TTC549 (cell line): ENCODE results near the gene ANKUB1.

Source experiments
- FAIRE-seq: peaks from 2 replicates; lab custom pipeline; 2012; peaks lifted over from hg19 to GRCh38; lab: Jason Lieb, UNC

ANKUB1 gene

DNA sequence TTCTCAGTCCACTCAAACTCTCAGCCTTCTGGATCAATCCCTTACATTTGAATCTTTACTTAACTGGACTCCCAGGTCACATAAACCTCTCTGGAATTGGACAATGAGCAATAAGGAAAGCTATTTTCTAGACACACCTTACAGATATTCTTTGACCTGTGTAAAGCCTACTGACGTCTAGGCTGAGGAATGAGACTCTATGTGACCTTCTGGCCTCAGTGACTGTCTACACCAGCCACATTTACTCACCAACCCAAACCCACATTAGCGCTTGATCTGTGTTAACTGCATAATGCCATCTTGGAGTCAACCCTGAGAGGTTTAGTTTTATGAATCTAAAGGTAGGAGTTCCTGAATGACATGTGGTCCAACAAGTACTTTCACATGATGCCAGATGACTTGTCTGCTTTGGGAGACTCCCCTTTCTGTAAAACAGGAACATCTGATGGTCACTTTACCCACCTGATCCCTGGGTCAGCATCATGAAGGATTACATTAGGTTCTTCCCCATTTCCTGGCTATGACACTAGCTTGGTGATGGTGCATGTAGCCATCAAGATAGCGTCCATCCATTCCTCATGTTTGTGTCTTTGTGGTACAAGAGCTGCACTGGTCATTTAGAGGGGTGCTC, 28.7 kb downstream of the ANKUB1 start:
- FAIRE-seq: no peak

GRCh38 chr3:149753717-149754116, 38.6 kb downstream of the ANKUB1 start:
- FAIRE-seq: no peak

DNA sequence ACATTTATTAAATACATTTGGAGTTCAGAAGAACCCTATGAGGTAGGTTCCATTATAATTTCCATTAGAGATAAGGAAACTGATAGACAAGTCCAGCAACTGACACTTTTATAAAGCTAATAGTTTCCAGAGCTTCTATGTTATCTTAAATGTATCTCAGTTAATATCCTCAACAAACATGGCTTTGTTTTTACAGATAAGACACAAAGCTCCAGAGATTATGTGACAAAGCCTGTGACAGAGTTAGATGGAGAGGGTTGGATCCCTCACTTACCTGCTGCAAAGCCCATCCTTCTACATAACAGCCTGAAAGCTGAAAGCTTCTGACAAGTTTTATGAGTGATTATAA, 39.6 kb downstream of the ANKUB1 start:
- no peak for FAIRE-seq

DNA sequence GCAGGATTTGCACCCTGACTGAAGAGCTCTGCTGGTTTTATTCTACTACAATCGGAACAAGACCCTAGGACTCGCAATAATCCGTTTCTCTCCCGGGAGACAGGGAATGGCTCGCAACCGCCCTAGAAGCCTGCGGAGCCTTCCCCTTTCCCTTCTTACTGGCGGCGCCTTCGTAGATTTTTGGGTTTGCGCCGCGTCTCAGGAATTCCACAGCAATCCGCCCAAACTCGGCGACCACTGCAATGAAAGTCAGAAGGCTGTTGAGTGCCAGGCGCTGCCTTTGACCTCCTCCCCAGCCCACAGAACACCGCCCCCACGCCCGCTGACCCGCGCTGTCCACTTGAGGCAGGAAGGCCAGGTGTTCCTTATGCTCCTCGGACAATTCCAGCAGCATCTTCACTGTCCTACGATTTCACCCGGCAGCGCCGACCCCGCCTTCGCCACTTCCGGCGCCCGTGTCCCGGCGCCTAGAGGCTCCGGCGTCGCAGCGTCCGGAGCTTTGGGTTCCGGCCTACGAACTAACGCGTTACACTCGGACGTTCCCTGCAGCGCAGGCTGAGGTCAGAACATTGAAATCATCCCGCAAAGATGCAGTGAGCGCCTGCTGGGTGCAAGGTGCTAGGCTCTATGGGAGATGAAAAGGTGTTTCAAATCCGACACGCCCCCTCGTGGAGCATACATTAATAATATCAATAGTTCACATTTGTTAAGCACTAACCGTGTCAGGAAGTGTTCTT, 40.1 kb downstream of the ANKUB1 start, which contains the start of gene COMMD2:
Gene COMMD2, minus strand, starts transcription at position 439 of the 737 bp plus-strand sequence. Its CDS starts 45 bp downstream, at position 394.
- no peak for FAIRE-seq

DNA sequence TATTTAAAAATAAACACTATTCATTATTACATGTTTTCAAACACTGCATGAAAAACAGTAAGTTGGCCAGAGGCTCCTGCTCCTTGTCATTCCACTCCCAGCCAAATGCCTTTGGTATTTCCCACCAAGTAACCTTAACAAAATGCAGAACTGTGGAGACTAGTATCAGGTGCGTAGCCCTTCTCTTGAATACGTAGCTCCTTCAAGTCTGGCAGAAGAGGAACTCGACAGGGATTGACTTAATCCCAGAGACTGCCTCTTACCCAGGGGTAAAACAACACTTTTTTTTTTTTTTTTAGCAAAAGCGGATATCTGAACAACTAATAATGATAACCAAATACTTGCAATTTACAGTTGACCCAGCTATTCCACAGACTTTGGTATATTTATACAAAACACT, 40.8 kb downstream of the ANKUB1 start:
- no peak for FAIRE-seq

DNA sequence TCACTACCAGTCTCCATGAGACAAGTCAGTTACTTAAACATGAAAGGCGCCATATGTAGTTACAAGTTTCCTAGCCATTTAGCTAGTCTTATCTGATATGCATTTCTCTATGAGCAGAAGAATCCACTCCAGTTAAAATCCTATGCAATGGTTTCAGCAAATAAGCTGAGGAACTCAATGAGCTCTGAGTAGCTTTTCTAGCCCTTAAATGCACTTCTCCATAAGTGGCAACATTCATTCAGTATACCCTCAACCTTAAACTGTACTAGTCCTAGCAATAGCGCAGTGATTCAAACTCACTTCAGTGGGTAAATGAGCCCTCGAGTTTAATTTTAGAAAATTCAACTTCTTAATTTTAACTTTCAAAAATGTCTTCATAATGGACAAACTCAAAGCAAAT, 47.7 kb downstream of the ANKUB1 start:
- FAIRE-seq: no peak

DNA sequence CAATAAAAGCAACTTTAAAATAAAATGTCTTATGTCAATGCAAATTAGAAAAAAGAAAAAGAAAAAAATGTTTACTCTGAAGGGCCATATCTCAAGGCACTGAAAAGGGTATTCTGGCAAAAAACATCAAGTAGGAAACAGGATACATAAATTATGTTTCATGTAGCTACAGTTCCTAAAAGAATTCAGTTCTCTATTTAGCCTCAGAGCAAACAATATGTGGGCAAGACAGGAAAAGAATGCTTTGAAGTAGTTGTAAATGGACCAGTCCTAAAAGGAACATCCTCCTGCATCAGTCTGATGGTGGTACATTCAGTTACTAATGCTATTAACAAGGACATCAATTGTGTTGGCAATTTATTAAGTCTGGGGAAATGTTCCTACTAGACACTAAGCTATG, 48.2 kb downstream of the ANKUB1 start:
- FAIRE-seq: no peak

DNA sequence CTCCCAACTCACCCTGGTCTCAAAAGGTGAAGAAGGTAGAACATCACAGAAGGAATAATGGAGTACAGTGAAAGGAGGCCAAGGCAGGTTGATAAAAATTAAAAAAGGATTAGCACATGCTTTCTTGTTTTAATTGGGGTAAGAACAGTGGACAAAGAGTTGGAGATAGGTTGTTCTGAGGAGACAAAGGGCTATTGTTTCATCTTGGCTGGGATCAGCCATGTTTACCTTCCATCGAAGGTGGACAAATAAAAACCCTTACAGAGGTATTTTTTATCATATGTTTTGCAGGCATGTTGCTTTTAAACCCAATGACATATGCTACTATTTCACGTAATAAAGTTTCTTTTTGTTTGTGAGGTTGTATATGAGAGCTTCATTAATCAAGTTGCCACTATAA, 53.0 kb downstream of the ANKUB1 start:
- FAIRE-seq: no peak

DNA sequence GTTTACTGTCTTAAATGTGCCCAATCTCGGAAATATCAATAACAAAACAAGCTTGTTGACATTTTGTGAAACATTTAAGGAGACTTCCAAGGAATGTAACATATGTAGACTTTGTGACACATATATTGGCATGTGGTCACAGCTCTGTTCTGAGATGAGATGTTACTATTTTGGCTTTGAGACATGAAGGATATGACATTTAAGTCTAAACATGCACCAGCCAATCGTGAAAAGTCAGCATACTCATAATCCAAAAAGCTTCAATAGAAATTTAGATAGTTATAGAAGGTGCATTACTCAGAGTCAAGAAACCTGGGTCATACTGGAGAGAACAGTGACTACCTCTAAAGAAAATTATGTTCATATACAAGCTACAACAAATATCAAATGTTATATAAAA, 53.5 kb downstream of the ANKUB1 start:
- FAIRE-seq: no peak

GRCh38 chr3:149736953-149737205, 55.5 kb downstream of the ANKUB1 start:
- no peak for FAIRE-seq

DNA sequence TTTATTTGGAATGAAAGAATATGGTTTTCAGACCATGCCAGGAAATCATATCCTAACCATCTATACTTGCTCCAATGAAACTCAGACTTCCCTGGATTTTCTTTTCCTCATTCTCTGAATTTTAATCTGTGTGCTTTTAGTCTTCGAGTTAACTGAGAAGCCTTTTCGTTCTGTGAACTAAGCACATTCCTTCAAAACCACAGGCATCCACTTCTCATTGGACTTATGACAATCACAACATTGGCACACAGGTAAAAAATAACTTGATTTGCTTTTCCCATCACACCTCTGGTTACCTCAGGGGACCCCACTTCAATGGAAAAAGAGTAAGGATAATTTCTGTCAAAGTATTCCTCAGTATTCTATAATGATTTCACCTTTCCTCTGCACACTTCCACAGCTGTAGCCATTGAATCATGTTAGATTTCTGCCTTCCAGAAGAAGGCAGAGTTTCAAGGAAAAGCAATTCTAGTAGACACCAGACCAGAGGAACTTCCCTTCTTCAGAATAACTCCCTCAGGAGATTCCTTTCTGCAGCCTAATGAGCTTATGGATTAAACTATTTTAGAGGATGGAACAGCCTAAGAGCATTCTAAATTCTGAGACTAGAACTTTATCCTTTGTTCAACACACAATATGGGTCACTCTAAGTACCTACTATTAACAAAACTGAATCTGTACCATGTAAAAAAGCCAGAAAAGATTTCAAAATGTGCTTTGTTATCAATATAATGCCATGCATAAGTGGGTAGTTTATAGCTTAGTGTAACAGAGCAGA, 56.0 kb downstream of the ANKUB1 start:
- no peak for FAIRE-seq

DNA sequence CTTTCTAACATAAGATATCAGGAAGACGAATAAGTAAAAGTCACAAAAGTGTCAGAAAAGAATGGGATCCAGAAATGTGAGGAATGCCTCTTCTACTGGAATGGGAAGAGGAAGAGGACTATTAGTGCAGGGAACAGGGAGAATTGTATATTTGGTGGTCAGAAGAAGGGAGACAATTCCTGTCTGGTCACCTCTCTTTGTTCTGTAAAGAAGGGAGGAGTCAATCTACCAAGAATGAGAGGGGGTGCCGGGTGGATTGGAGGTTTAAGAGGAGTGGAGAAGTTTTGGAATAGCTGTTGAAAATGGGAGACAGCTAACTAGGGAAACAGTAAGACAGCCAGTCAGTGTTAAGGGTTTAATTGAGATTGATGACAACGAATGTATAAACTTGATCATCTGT, 60.1 kb downstream of the ANKUB1 start:
- no peak for FAIRE-seq

GRCh38 chr3:149727656-149728055, 64.7 kb downstream of the ANKUB1 start:
- no peak for FAIRE-seq

GRCh38 chr3:149726716-149727407, 65.5 kb downstream of the ANKUB1 start:
- FAIRE-seq: no peak

- no peak for FAIRE-seq
Measured at GRCh38 chr3:149723781-149724180, 68.6 kb downstream of the ANKUB1 start.

DNA sequence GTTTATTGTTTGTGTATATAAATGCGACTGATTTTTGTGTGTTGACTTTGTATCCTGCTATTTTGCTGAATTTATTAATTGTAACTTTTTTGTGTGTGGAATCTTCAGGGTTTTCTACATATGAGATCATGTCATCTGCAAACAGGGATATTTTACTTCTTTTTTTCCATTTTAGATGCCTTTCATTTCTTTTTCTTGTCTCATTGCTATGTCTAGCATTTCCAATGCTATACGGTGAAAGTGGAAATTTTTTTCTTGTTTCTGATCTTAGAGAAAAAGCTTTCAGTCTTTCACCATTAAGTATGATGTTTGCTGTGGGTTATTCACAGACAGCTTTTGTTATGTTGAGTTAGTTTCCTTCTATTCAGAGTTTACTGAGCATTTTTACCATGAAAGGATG, 71.4 kb downstream of the ANKUB1 start:
- no peak for FAIRE-seq

GRCh38 chr3:149717391-149718056, 74.8 kb downstream of the ANKUB1 start:
- FAIRE-seq: peak; percentile 63

GRCh38 chr3:149716984-149717383, 75.4 kb downstream of the ANKUB1 start:
- no peak for FAIRE-seq

DNA sequence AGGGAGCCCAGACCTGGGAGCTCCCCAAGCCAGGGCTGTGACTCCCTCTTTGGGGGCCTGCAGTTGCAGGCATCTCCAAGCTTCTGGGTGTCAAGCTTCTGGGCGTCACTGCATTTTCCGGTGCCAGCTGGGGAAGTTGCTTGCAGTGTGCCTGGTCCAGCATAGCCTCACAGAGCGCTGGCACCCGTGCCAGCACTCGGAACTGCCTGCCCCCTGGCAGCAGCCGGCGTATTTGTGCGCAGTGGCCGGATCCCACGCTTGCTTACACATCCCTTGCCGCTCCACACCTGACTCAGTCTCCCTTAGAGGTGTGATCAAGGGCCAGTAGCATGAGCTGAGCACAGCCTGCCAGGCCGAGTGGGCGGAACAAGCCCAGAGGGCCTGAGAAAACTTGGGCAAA, 77.1 kb downstream of the ANKUB1 start:
- no peak for FAIRE-seq

DNA sequence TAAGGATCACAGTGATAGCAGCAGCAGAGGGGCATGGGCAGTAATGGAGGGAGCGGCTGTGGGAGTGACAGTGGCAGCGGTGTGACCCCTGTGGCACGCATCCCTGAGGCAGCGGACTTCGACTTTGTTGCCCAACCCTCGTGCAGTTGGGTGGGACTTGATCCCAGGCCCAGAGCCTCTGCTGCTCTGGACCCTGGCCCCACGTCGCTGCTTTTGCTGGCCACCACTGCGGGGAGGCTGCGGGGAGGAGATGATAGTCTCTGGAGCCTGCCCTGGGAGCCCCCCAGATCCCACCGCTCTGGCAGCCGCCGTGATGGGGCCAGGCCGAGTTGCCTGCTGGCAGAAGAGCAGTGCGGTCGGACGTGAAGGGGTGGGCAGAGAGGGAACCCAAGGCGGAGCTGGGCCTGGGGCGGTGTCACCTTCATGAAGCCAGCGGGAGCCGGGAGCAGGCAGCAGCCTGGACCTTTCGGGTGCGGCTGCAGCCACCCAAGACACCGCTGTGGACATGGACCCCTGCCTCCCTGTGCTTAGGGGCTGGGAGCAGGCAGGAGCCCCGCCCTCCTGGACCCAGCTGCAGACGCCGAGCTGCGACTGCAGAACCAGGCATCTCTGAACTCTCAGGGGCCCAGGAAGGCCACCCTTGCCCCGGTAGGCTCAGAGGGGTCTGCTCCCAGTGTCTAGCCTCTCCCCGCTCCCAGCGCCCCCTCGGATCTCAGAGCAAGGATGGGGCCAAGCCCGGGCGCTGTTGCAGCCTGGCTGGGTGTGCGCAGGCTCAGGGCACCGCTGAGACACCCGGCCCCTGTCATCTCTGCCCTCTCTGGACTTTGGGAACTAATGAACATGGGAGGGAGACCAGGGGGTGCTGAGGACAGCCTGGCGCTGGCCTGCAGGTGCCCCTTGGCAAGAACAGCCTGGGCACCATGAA, 78.4 kb downstream of the ANKUB1 start:
- no peak for FAIRE-seq
